Loucy (cell line): Measurements from ENCODE around the gene NEDD4.
"Not testable (repeated sequence)": the region's sequence is repeated elsewhere in the genome, so short reads cannot be mapped to it uniquely, and the experiment has no call there.

Source experiments
- CTCF ChIP-seq: fragments of 200-600 bp; sonication (generic); conservative IDR thresholded peaks from 2 replicates; pipeline ENCODE4 v1.5.1; 2014; ENCODE audit warnings: mild to moderate bottlenecking, antibody characterized with exemption, low read length
- EZH2phosphoT487 ChIP-seq: fragments of 200-600 bp; IDR thresholded peaks from 2 replicates; pipeline ENCODE4 v1.6.1; 2018; ENCODE audit warnings: antibody characterized with exemption, mild to moderate bottlenecking, moderate library complexity, borderline replicate concordance

- not testable (repeated sequence) for TF ChIP-seq CTCF, EZH2phosphoT487
Measured at GRCh38 chr15:56003777-56004176, 10.4 kb upstream of the NEDD4 start.
